H9 (cell line): ENCODE results near the gene MCCC1. TPM values are rescaled to one million over a fixed set of nuclear protein-coding genes. Genes with fewer than 3 reads are reported as not detected.

Experiments
- DNase-seq: peaks from one replicate; pipeline ENCODE4 v3.0.0-alpha.2; 2017
- H2AFZ ChIP-seq: one replicate; pipeline ENCODE4 v1.6.1; 2013; ENCODE audit warnings: mild to moderate bottlenecking, low read length, control low read depth, moderate library complexity
- H2AK5ac ChIP-seq: 2 replicates; pipeline ENCODE4 v1.6.1; 2013; ENCODE audit warnings: low read length, control low read depth, mixed read lengths; ENCODE audit not compliant: insufficient read length
- H2BK120ac ChIP-seq: one replicate; pipeline ENCODE4 v1.6.1; 2013; ENCODE audit warnings: low read depth, mild to moderate bottlenecking, low read length, control low read depth, inconsistent platforms; ENCODE audit not compliant: poor library complexity, severe bottlenecking
- H2BK12ac ChIP-seq: 2 replicates; pipeline ENCODE4 v1.6.1; 2013; ENCODE audit warnings: low read length, control low read depth, mixed read lengths, low read depth; ENCODE audit not compliant: insufficient read length
- H2BK15ac ChIP-seq: 2 replicates; pipeline ENCODE4 v1.6.1; 2013; ENCODE audit warnings: low read depth, low read length, control low read depth
- H2BK20ac ChIP-seq: one replicate; pipeline ENCODE4 v1.6.1; 2013; ENCODE audit warnings: low read depth, mild to moderate bottlenecking, low read length, control low read depth, inconsistent platforms; ENCODE audit not compliant: poor library complexity, severe bottlenecking
- H2BK5ac ChIP-seq: 2 replicates; pipeline ENCODE4 v1.6.1; 2013; ENCODE audit warnings: low read length, control low read depth, mixed read lengths; ENCODE audit not compliant: insufficient read length
- H3K14ac ChIP-seq: 2 replicates; pipeline ENCODE4 v1.6.1; 2013; ENCODE audit warnings: low read length, control low read depth; ENCODE audit not compliant: insufficient read depth
- H3K18ac ChIP-seq: 2 replicates; pipeline ENCODE4 v1.6.1; 2013; ENCODE audit warnings: low read depth, mild to moderate bottlenecking, mixed read lengths, low read length, control low read depth; ENCODE audit not compliant: insufficient read length
- H3K23ac ChIP-seq: 2 replicates; pipeline ENCODE4 v1.6.1; 2013; ENCODE audit warnings: low read length, control low read depth, mixed read lengths, low read depth; ENCODE audit not compliant: insufficient read length
- H3K23me2 ChIP-seq: 2 replicates; pipeline ENCODE4 v1.6.1; 2013; ENCODE audit warnings: low read depth, mild to moderate bottlenecking, mixed read lengths, low read length, control low read depth; ENCODE audit not compliant: insufficient read length, poor library complexity, severe bottlenecking
- H3K27ac ChIP-seq: 2 replicates; pipeline ENCODE4 v1.5.1; 2013; ENCODE audit warnings: low read length, control low read depth, mixed read lengths, low read depth; ENCODE audit not compliant: insufficient read length
- H3K27me3 ChIP-seq: 2 replicates; pipeline ENCODE4 v1.6.1; 2013; ENCODE audit warnings: low read length, control low read depth, inconsistent platforms; ENCODE audit not compliant: insufficient read depth
- H3K4ac ChIP-seq: 2 replicates; pipeline ENCODE4 v1.6.1; 2013; ENCODE audit warnings: low read depth, mild to moderate bottlenecking, control low read depth, inconsistent platforms, low read length, moderate library complexity
- H3K4me1 ChIP-seq: 2 replicates; pipeline ENCODE4 v1.6.1; 2013; ENCODE audit warnings: low read length, control low read depth, inconsistent platforms; ENCODE audit not compliant: insufficient read depth
- H3K4me2 ChIP-seq: 2 replicates; pipeline ENCODE4 v1.6.1; 2013; ENCODE audit warnings: low read length, control low read depth, mixed read lengths; ENCODE audit not compliant: insufficient read length, insufficient read depth
- H3K56ac ChIP-seq: 2 replicates; pipeline ENCODE4 v1.6.1; 2013; ENCODE audit warnings: low read depth, mild to moderate bottlenecking, mixed read lengths, low read length, control low read depth; ENCODE audit not compliant: insufficient read length
- H3K79me1 ChIP-seq: 2 replicates; pipeline ENCODE4 v1.6.1; 2013; ENCODE audit warnings: low read depth, mild to moderate bottlenecking, moderate library complexity, low read length, control low read depth, inconsistent platforms; ENCODE audit not compliant: insufficient read depth, poor library complexity, severe bottlenecking
- H3K79me2 ChIP-seq: 2 replicates; pipeline ENCODE4 v1.6.1; 2013; ENCODE audit warnings: low read length, control low read depth, inconsistent platforms; ENCODE audit not compliant: insufficient read depth
- H3K9ac ChIP-seq: 2 replicates; pipeline ENCODE4 v1.6.1; 2013; ENCODE audit warnings: low read length, control low read depth, mixed read lengths; ENCODE audit not compliant: insufficient read length; ENCODE audit errors: extremely low read depth
- H3K9me3 ChIP-seq: one replicate; pipeline ENCODE4 v1.6.1; 2013; ENCODE audit warnings: low read depth, low read length, inconsistent platforms; ENCODE audit not compliant: control insufficient read depth
- H3T11ph ChIP-seq: one replicate; pipeline ENCODE4 v1.6.1; 2013; ENCODE audit warnings: mild to moderate bottlenecking, low read length, control low read depth, inconsistent platforms
- H4K20me1 ChIP-seq: one replicate; pipeline ENCODE4 v1.6.1; 2013; ENCODE audit not compliant: control insufficient read depth, insufficient read length, insufficient read depth
- H4K5ac ChIP-seq: 2 replicates; pipeline ENCODE4 v1.6.1; 2013; ENCODE audit warnings: low read depth, mild to moderate bottlenecking, mixed read lengths, low read length, control low read depth; ENCODE audit not compliant: insufficient read length
- H4K8ac ChIP-seq: replicated peaks from 2 replicates; pipeline ENCODE4 v1.6.1; 2013; ENCODE audit warnings: low read length, control low read depth, mixed read lengths, low read depth; ENCODE audit not compliant: insufficient read length
- H4K91ac ChIP-seq: 2 replicates; pipeline ENCODE4 v1.6.1; 2013; ENCODE audit warnings: low read depth, mild to moderate bottlenecking, moderate library complexity, mixed read lengths, low read length, control low read depth; ENCODE audit not compliant: insufficient read length
- H3K27ac Mint-ChIP-seq, 3 experiments: 2 replicates in 2 of 3; 3 replicates in 1 of 3; pipeline ENCODE4 v1.8.0; 2020 to 2021; ENCODE audit warnings: mixed read lengths in 3 of 3, mild to moderate bottlenecking in 1 of 3, moderate library complexity in 1 of 3
- H3K27me3 Mint-ChIP-seq: 2 replicates; pipeline ENCODE4 v1.8.0; 2021; ENCODE audit warnings: low read depth, mild to moderate bottlenecking, moderate library complexity, mixed read lengths
- H3K36me3 Mint-ChIP-seq, 3 experiments: 2 replicates in 2 of 3; 3 replicates in 1 of 3; pipeline ENCODE4 v1.8.0; 2020 to 2021; ENCODE audit warnings: low read depth in 3 of 3, mixed read lengths in 3 of 3; ENCODE audit not compliant: insufficient read depth in 1 of 3
- H3K4me1 Mint-ChIP-seq, 2 experiments: 2 replicates each; pipeline ENCODE4 v1.8.0; 2020; ENCODE audit warnings: mixed read lengths in 2 of 2
- H3K4me3 Mint-ChIP-seq, 2 experiments: 2 replicates in 1 of 2; 3 replicates in 1 of 2; pipeline ENCODE4 v1.8.0; 2020 to 2021; ENCODE audit warnings: mild to moderate bottlenecking in 2 of 2, mixed read lengths in 2 of 2, moderate library complexity in 1 of 2
- H3K9me3 Mint-ChIP-seq, 2 experiments: 2 replicates in 1 of 2; 3 replicates in 1 of 2; pipeline ENCODE4 v1.8.0; 2020; ENCODE audit warnings: mild to moderate bottlenecking in 2 of 2, mixed read lengths in 2 of 2, moderate library complexity in 1 of 2
- WGBS: extraction: QIAGEN DNeasy Blood & Tissue Kit; methylation state at CpG from one replicate; pipeline ENCODE4 v1.1.7; 2013; ENCODE audit warnings: missing lambda C conversion rate, low lambda C conversion rate, mixed read lengths; ENCODE audit not compliant: insufficient read length; ENCODE audit errors: extremely low coverage; 5-methylcytosine and 5-hydroxymethylcytosine counted together
- total RNA-seq: library from RNA; stranded (reverse); gene quantifications from 2 replicates; pipeline ENCODE4 v1.2.1, GENCODE V29; 2021
- TF ChIP-seq, protein P1 (sequence below): fragments of 200-600 bp; sonication (generic); conservative IDR thresholded peaks from 3 replicates; pipeline ENCODE4 v1.8.0; 2021; ENCODE audit warnings: antibody characterized with exemption, mild to moderate bottlenecking

Gene MCCC1
- total RNA-seq, 1 experiment from 2014 or later: 18.3 TPM

DNA sequence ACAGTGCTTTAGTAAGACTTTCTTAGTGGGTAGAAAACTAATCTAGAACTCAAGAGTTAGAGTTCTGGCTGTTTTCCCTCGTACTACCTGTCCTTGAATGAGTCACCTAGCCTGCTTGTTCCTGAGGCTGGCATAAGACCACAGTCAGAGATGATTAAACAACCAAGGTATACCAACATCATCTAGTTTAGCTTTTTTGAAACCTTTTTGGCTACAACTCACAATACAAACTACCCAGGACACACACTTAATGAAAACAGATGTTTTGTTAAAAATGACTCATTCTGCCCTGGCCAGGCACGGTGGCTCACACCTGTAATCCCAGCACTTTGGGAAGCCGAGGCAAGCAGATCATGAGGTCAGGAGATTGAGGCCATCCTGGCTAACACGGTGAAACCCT lies 4.6 kb downstream of the MCCC1 start:
- no peak overlapping the region for H3K9ac ChIP-seq
- no peak overlapping the region for H3T11ph ChIP-seq
- H2BK120ac ChIP-seq: no peak overlapping the region
- peak overlapping the region in 1 of 3 experiments; percentile 83; a peak in 2 of 7 replicates for H3K27ac Mint-ChIP-seq
- H3K14ac ChIP-seq: no peak overlapping the region
- H4K5ac ChIP-seq: no peak overlapping the region
- no peak overlapping the region for H3K56ac ChIP-seq
- H3K23me2 ChIP-seq: peaks cover 3% of the 10 kb centered on the region
- no peaks in the 10 kb centered on the region for H3K9me3 ChIP-seq
- no peak overlapping the region for H2BK20ac ChIP-seq
- no peaks in the 10 kb centered on the region for H4K20me1 ChIP-seq
- no peak overlapping the region for H3K4ac ChIP-seq
- H2BK5ac ChIP-seq: no peak overlapping the region
- H3K4me1 ChIP-seq: peaks cover 3% of the 10 kb centered on the region; the same call in 1 of the 2 replicates
- TF ChIP-seq, protein P1, sequence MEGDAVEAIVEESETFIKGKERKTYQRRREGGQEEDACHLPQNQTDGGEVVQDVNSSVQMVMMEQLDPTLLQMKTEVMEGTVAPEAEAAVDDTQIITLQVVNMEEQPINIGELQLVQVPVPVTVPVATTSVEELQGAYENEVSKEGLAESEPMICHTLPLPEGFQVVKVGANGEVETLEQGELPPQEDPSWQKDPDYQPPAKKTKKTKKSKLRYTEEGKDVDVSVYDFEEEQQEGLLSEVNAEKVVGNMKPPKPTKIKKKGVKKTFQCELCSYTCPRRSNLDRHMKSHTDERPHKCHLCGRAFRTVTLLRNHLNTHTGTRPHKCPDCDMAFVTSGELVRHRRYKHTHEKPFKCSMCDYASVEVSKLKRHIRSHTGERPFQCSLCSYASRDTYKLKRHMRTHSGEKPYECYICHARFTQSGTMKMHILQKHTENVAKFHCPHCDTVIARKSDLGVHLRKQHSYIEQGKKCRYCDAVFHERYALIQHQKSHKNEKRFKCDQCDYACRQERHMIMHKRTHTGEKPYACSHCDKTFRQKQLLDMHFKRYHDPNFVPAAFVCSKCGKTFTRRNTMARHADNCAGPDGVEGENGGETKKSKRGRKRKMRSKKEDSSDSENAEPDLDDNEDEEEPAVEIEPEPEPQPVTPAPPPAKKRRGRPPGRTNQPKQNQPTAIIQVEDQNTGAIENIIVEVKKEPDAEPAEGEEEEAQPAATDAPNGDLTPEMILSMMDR: no peak
- H3K79me1 ChIP-seq: peaks cover 3% of the 10 kb centered on the region
- H3K36me3 Mint-ChIP-seq: peaks cover 4 to 31% (median 25%) of the 10 kb centered on the region in 3 experiments; a peak in 6 of 7 replicates
- no peak overlapping the region for H4K8ac ChIP-seq
- H3K23ac ChIP-seq: no peak overlapping the region
- no peaks in the 10 kb centered on the region; a peak in 1 of 5 replicates for H3K9me3 Mint-ChIP-seq
- H3K79me2 ChIP-seq: no peaks in the 10 kb centered on the region
- H3K27me3 ChIP-seq: no peaks in the 10 kb centered on the region
- H3K4me1 Mint-ChIP-seq: peaks cover 13 to 14% of the 10 kb centered on the region in 2 experiments
- no peak overlapping the region for H2BK15ac ChIP-seq
- DNase-seq: no peak
- H4K91ac ChIP-seq: no peak overlapping the region
- H2BK12ac ChIP-seq: no peak overlapping the region
- no peak overlapping the region for H3K27ac ChIP-seq
- no peak overlapping the region for H2AFZ ChIP-seq
- no peak overlapping the region for H3K18ac ChIP-seq
- H3K4me2 ChIP-seq: no peak overlapping the region
- no peak overlapping the region for H2AK5ac ChIP-seq
- H3K27me3 Mint-ChIP-seq: no peaks in the 10 kb centered on the region
- WGBS: no CpG with 5 or more reads among the region's 4 CpGs
- no peak overlapping the region for H3K4me3 Mint-ChIP-seq
